CD4-positive, alpha-beta T cell treated with Interleukin-4 for 1 hour (primary cell): Measurements from ENCODE around the gene THOC6.

ENCODE experiments used
- DNase-seq, 2 donors: peaks; one replicate each; pipeline ENCODE4 v3.0.0-alpha.2; 2020 to 2022

THOC6 gene

DNA sequence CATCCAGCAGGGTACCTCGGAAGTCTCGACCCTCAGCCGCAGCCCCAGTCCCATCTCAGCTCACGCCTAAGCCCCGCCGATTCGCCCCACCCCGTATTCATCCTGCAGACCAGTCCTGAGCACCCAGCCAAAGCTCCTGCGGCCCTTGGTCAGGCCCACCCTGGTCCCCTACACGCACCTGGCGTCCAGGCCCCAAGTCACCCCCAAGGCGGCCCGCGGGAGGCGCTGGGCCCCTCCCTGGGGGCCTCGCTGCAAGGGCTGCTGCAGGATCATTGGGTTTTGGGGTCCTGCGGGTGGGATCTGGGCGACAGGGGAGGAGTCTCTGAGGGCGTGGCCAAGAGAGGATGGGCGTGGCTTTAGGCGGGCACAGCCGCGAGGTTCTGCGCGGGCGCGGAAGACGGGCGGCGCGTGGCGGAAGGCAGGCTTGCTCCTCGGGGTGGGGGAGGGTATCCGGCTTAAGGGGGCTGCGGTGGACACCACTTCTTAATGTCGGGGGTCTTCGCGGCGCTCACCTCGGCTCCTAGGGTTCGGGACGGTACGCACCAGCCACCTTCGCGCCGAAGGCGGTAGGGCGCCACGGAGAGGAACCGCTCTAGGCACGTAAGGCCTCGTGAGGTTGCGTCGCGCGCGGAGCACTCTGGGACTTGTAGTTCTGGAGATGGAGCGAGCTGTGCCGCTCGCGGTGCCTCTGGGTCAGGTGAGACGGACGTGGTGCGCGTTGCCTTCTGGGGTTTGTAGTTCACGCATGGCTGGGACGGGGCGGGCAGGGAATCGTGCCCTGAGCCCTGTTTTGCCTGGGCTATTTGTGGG, at the start of gene THOC6, which contains the start of gene HCFC1R1:
TSS of gene THOC6 (plus strand) at position 367 of the 810 bp plus-strand sequence. CDS start at position 659, 292 bp downstream.
TSS of gene HCFC1R1 (minus strand) at position 274 of the 810 bp plus-strand sequence. CDS start at position 273, 1 bp downstream.
- DNase-seq, result peak; percentile 96 to 97

DNA sequence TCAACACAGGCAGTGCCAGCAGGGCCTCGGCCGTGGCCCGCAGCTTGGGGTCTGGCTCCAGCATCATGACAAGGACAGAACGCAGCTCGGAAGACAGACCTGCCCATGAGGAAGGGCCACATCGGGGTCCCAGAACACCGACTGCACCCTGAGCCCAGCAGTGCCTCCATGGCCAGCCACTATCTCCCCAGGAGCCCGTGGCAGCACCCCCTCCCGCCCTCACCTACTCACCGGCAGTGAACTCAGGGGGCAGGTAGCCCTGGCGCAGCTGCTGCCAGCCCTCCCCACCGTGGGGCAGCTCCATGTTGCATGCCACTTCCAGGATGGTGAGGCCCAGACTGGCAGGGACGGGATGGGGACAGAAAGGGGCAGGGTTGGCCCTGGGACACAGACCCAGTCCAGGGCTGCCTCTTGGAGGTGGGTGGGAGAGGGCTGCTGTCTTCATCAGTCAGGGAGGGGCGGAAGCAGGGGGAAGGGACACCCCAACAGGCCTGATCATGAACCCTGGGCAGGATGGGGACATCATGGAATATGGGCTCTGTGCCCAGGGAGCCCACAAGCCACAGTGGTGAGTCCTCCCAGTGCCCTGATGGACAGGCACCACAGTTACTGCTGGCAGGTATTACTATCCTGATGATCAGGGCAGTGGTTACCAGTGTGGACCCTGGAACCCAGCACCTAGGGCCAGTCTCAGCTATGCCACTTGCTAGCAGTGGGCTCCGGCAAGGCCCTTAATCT, 49.3 kb upstream of the THOC6 start:
- DNase-seq, result no peak

DNA sequence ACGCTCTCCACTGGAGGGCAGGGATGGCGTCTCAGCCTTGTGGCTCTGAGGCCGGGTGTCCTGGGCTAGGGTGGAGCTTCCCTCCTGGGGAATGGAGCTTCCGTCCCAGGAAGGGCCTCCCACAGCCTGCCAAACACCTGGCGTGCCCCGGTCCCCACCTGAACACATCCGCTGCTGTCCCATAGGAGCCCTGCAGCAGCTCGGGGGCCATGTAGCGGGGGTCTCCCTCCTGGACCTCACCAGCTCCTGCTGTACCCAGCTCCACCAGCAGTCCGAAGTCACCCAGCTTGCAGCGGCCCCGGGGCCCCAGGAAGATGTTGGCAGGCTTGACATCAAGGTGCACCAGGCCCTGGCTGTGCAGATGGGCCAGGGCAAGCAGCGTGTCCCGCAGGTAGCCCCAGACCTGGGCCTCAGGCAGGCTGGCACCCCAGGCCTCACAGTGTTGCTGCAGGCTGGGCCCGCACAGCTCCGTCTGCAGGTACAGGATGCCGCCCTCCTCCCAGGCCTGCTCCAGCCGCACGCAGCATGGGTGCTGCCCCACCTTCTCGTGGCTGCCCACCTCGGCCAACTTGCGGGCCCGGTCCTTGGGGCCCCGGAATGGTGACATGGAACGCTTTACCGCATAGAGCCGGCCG, 48.6 kb upstream of the THOC6 start:
- DNase-seq, result no peak

DNA sequence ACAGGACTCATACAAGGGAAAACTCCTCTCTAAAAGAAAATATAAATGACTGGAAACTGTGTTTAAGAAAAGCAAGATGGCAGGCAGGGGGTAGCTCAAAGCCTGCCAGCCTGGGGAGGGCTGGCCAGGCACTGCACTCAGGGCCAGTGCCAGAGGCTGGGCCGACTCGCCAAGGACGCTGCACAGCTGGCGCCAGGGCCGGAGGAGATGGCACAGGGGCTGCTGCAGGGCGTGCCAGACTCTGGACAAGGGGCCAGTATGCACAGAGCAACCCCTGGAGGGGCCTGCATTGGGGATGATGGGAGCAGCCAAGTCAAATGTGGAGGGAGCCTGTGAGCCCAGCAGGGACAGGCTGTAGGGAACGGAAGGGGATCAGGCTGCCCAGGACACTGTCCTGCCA, 47.6 kb upstream of the THOC6 start:
- DNase-seq, result no peak

DNA sequence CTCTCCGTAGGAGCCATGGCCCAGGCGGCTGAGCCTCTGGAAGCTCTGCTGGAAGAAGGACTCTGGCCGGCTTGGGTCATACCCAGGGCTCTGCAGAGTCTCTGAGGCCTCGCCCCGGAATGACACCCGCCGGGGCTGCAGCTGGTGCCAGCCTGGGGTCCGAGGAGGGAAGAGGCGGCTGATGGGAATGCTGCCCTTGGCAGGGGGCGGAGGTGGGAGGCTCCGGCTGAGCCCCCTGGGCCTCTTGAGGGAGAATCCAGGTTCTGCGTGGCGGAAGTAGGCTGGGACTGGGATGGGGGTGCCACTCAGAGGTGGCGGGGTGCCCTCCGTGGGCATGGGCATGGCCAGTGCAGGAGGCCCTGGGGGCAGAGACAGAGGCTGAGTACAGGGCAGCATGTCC, 47.2 kb upstream of the THOC6 start:
- DNase-seq, result no peak

DNA sequence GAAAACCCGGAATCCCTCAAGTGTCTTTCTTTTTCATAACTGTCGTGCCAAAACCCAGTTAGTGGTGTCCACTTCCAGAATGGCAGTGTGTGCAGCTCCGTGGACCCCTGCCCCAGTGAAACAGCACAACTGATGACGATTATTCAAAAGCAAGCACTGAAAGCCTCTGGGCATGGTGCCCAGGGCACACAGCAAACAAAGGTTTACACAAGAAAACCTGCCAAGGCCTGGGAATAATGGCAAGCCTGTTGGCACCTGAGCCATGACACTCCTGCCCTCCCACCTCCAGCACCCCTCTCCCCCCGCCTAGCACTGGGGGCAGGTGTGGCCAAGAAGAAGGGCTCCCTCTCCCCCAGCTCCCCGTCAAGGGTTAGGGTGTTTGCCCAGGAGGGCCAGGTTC, 46.4 kb upstream of the THOC6 start:
- DNase-seq, result no peak

DNA sequence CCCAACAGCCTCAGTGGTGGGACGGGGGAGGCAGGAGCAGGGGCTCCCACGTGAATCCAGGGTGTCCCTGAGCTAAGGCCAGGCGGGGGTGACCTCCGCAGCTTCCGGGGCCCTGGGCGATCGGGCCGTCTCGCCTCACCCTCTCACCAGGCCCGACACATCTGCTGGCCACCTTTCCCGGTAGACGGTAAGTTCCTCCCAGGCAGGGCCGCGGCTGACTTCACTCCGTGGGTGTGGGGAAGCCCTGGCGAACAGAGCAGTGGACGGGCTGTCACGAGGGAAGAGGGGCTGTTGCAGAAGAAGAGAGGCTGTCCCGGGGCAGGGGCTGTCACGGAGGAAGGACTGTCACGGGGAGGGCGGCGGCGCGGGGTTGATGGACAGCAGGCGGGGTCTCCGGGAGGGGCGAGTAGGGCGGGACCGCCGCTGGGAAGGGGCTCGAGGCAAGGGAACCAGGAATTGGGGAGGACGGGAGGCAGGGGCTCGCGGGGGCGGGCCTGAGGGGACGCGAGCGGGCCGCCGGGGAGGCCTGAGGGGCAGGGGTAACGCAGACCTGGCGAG, 44.1 kb upstream of the THOC6 start:
- DNase-seq, result no peak

DNA sequence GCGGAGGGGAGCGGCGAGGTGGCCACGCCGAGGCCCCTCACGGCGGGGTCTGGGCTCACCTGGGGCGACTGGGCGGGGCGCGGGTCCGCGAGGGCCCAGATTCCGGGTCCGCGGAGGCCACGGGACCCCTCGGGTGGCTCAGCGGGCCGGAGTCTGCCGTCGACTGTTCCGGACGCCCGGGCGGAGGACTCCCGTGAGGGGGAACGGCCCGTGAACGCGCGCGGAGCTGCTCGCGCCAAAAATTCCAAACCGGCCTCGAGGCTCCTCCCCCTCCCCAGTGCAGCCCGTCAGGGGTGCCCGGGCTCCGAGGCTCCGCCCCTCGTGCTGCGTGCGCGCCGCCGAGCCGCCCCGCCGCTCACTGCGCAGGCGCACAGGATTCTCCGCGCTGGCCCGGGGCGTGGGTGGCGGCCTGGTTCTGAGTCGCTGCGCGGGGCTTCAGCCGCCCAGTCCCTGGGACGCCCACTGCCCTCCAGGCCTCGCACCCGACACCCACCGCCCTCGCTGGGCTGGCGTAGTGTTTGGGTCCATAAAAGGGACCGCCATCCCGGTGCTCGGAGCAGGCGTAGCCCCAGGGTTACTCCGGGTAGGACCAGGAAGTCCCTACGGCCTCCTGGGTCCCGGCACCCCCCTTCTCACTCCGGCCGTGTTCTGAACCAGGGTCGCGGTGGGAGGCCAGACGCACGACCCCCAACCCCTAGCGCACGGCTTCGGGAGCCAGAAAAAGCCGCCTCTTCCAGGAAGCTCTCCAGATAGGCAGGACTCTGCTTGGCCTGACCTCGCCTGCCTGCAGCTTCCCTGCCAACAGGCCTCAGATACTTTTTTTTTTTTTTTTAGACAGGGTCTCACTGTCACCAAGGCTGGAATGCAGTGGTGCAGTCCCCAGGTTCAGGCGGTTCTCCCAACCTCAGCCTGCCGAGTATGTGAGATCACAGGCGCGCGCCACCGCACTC, 43.3 kb upstream of the THOC6 start, which contains the start of gene PKMYT1:
TSS of gene PKMYT1 (minus strand) at position 220 of the 950 bp plus-strand sequence. CDS start 789 bp downstream, outside the sequence.
- peak; percentile 93 to 94 for DNase-seq

DNA sequence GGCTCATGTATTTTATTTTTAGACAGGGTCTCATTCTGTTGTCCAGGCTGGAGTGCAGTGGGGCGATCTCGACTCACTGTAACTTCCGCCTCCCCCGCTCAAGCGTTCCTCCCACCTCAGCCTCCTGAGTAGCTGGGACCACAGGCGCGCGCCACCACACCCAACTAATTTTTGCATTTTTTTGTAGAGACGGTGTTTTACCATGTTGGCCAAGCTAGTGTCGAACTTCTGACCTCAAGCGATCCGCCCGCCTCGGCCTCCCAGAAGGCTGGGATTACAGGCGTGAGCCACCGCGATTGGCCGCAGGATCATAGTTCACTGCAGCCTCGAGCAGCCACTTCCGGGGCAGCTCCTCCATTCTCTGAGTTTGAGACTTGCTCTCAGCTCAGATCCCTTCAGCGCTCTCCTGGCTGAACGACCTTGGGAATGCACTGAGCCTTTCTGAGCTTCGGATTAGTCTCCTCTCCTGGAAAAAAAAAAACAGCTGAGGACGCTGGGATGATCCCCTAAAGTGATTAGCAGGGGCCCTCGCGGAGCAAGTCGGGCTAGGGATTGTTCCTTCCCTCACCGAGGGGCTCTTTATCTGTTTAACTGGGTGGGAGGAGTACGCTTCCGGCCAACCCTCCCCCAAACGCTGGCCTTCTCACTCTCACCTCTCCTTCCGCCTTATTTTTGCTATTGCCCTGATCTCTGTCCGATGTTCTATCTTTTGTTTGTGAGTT, 42.5 kb upstream of the THOC6 start:
- no peak for DNase-seq

DNA sequence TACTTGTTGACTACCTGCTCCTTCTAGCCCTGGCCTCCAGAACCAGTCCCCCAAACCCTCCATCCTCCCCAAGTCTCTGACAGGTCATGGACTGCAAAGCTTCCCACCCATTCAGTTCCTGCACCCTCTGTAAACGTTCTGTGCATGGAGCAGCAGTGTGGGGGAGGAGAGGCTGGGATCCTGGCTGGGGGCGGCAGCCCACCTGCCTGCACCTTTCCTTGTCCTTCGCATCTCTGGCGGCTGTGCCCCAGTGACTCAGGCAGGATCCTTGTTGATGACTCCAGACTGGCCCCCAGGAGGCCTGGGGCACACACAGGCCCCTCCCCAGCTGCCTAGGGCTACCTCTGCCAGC, 42.0 kb upstream of the THOC6 start:
- DNase-seq, result no peak

DNA sequence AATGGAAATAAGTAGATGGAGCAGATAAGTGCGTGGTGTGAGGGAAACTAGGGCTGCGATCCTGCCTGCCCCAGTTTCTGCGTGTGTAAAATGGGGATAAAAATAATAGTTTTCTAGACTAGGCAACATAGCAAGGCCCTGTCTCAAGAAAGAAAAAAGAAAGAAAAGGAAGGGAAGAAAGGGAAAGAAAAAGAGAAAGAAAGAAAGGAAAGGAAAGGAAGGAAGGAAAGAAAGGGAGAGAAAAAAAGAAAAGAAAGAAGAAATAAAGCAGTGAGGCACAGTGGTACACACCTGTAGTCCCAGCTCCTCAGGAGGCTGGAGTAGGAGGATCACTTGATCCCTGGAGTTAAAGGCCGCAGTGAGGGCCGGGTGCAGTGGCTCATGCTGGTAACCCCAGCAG, 41.4 kb upstream of the THOC6 start:
- DNase-seq, result no peak

DNA sequence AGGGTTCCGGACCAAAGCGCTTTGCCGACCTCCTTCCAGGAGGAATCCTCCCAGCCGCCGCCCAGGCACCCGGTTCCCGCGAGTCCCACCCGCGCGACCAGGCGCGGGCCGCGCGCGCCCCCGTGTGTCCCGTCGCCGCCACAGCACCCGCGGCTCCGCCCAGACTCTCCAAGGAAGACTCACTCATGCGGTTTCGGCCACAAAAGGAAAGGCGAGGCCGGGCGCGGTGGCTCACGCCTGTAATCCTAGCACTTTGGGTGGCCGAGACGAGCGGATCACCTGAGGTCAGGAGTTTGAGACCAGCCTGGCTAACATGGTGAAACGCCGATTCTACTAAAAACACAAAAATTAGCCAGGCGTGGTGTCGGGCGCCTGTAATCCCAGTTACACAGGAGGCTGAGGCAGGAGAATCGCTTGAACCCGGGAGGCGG, 40.1 kb upstream of the THOC6 start:
- peak; percentile 69 for DNase-seq

DNA sequence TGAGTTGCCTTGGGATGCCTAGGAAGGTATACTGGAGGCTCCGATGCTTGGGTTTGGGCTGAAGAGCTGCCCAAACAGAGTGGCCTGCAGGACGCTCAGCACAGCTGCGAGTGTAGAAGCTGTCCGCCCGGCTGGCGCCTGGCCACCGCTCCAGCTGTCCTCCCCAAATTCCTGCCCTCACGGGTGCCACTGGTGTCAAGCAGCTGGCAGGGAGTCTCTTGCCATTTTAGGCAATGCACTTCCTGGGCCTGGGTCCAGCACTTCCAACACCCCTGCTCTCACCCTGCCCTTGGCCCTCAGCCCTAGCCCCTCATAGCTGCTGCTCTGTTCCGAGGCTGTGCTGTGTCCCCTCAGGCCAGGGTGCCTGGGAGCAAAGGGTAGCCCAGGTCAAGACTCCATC, 38.4 kb upstream of the THOC6 start:
- no peak for DNase-seq

DNA sequence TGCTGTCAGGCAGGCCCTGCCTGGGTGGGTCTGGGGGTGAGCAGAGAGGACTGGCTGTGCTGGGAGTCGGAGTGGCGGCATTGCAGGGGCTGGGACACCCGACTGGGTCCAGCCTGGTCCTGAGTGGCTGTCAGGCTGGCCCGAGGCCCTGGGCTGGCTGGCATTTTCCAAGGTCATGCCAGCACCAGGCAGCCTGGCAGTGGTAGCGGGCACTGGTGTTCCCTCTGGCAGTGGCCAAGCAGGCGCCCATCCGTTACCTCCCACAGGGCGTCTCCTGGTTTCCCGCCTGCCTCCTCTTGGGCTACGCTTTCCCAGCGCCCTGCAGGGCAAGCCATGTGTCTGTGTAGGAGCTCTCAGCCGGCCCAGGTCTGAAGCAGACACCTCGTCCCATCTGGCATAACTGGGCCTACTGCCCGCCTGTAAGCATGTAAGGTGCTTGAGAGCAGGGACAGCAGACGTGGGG, 37.9 kb upstream of the THOC6 start:
- no peak for DNase-seq

DNA sequence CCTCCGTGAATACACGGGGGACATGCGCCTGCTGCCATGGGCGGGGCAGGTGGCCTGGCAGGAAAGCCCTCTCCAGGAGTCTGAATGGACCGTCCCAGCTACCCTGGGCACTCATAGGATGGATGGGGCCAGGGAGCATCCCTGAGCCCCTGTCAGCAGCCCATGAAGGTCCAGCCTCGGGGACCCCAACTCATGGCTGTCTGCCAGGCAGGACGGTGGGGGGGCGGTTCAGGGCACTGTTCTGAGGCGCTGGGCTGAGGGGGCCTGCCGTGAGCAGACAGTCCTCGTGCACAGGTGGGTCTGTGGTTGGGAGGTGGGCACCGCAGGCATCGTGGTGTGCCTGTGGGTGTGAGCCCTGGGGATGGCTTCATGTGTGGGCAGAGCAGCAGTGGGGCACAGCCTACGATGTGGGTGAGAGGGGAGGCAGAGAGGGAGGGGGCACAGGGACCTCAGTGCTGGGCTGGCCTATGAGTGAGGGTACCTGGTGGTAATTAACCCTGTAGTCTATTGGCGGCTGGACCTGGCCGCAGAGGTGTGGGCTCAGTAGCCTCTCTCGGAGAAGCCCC, 37.1 kb upstream of the THOC6 start:
- no peak for DNase-seq

DNA sequence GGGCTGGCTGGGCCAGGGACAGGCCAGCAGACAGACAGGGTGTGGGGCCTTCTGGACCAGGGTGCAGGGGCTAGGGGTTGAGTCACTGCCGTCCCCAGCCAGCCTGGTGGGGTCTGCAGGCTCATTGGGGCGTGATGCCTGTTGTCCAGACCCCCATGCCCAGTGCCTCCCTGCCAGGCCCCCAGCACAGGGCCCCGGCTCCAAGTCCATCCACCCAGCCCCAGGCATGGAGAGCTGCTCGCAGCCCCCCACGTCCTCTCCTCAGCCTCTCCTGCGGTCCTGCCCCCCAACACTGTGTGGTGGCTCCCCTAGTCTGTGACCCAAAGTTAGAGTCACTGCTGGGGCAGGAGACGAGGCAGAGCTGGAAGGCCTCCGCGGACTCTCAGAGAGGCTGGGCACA, 36.5 kb upstream of the THOC6 start:
- DNase-seq, result no peak

DNA sequence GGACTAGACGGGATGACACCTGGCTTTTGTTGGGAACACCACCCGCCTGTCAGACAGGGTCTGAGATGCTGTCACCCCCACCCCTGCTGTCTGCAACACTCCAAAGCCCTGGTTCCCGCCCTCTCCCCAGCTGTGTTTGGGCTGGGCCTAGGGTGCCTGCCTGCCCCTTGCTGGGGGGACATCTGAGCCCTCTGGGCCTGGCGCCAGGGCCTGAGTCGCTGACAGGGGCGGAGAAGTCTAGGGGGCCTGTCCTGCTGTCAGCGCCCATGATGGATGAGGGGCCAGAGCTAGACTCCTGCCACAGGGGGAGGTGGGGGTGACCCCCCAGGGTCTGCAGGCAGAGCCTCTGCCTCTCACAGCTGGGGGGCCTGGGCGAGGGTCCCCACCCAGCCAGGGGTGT, 36.0 kb upstream of the THOC6 start:
- no peak for DNase-seq

DNA sequence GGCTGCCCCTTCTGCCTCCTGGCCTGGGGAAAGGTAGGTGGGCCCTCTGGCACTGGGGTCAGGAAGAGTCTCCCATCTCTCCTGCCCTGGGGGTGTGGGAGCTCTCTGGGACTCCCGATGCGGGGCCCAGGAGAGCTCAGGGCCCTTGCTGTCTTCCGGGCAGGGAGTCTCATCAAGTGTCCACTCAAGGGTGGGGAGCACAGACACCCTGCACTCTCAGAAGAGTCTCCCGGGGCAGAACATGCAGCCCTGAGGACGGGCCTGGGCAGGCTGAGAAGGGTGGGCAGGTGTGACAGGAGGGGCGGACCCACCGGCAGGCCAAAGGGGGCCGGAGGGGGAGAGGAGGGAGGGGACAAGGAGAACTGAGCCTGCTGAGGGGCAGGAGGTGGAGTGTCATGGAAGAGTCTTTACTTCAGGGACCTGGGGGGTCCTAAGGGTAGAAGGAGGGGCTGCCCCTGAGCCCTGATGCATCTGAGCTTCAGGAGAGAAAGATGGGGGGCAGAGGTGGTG, 35.2 kb upstream of the THOC6 start:
- DNase-seq, result no peak

DNA sequence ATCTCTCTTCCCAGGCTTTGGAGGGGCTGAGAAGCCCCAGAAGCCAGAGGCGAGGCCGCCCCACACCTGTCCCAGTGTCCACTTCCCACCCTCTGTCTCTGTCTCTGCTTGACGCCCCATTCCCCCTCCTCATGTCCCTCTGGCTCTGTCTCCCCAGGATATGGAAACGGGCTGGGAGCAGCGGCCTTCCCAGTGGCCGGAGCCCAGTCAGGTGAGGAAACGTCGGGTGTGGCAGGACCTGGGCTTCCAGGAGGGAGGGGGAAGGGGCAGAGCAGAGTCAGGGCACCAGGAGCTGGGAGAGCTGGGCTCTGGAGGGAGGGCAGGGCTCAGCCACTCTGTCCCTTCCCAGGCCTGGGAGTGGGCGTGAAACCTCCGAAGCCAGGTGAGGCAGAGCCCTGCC, 32.9 kb upstream of the THOC6 start:
- no peak for DNase-seq

DNA sequence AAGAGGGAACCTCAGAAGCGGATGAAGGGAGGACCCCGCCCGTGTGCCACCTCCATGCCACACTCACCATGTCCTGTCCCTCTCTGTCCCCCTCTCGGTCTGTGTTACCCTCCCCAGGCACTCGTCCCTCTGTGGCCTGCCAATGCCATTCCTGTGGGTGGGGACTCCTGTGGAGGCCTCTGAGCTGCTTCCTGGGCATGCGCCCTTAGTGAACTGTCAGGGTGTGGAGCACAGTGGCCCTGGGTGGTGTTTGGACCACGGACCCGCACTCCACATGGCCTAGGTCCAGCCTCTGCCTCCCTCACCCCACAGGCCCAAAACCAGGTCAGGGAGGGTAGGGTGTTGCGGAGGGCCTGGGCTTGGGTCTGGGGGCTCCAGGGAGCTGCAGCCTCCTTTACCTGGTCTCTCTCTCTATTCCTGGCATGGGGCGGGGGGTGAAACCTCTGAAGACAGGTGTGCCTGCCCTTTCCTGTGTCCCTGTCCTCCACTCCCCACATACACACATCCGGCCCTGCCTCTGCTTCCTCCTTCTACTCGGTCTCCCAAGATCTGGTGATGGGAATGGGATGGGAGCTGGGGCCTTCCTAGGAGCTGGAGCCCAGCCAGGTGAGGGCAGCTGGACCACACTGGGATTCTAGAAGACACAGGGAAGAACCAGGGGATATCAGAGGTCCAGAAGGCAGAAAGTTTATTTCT, 32.1 kb upstream of the THOC6 start:
- DNase-seq, result no peak
